Measurements from ENCODE around the gene TRIM56. TPM values are rescaled to one million over a fixed set of nuclear protein-coding genes. Genes with fewer than 3 reads are reported as not detected.

Gene TRIM56
- total and polyA plus RNA-seq, 2 of the 13 experiments (the other 11 are each of a cell fraction or from before 2014, with no cell fraction given), result 3.2 to 7.1 TPM

GRCh38 chr7:101122933-101123702 is 37.8 kb downstream of the TRIM56 start (continued):
- no peak for TF ChIP-seq ZNF549 (CRISPR knock-in tag; IDR thresholded peaks at IDR 0.05)
- TF ChIP-seq, protein P1, sequence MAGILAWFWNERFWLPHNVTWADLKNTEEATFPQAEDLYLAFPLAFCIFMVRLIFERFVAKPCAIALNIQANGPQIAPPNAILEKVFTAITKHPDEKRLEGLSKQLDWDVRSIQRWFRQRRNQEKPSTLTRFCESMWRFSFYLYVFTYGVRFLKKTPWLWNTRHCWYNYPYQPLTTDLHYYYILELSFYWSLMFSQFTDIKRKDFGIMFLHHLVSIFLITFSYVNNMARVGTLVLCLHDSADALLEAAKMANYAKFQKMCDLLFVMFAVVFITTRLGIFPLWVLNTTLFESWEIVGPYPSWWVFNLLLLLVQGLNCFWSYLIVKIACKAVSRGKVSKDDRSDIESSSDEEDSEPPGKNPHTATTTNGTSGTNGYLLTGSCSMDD (CRISPR knock-in tag; IDR thresholded peaks at IDR 0.05), result no peak
- TF ChIP-seq BRD4 (CRISPR knock-in tag; IDR thresholded peaks at IDR 0.05), result 0 out of 2 replicates have a peak, but pooled peaks have one; percentile 31
- no peak for TF ChIP-seq CENPBD1 (CRISPR knock-in tag; IDR thresholded peaks at IDR 0.05; ENCODE audit: borderline replicate concordance, low read depth)
- no peak for TF ChIP-seq HMGXB3 (CRISPR knock-in tag; IDR thresholded peaks at IDR 0.05; ENCODE audit: borderline replicate concordance)
- TF ChIP-seq ZNF281 (CRISPR knock-in tag; IDR thresholded peaks at IDR 0.05; ENCODE audit: borderline replicate concordance), result no peak; the same call in 1 of the 2 replicates
- no peak for TF ChIP-seq ZNF543 (CRISPR knock-in tag; IDR thresholded peaks at IDR 0.05)
- no peak for TF ChIP-seq DNMT1 (CRISPR knock-in tag; IDR thresholded peaks at IDR 0.05)
- no peak; the same call in 1 of the 2 replicates for TF ChIP-seq ZNF619 (CRISPR knock-in tag; IDR thresholded peaks at IDR 0.05)
- TF ChIP-seq MED8 (CRISPR knock-in tag; IDR thresholded peaks at IDR 0.05; ENCODE audit: insufficient replicate concordance), result no peak
- no peak for TF ChIP-seq SNRNP70 (IDR thresholded peaks at IDR 0.05; ENCODE audit: low read depth, low read length)
- TF ChIP-seq ZBTB10 (CRISPR knock-in tag; IDR thresholded peaks at IDR 0.05; ENCODE audit: borderline replicate concordance), result no peak
- TF ChIP-seq TCF7L2 (IDR thresholded peaks at IDR 0.05; ENCODE audit: low read depth, low read length), result no peak
- TF ChIP-seq ZNF33A (CRISPR knock-in tag; IDR thresholded peaks at IDR 0.05; ENCODE audit: borderline replicate concordance), result no peak
- TF ChIP-seq KDM5A (IDR thresholded peaks at IDR 0.05; ENCODE audit: borderline replicate concordance, low read length), result no peak
- peak; percentile 40 for TF ChIP-seq XRCC5 (optimal IDR thresholded peaks at IDR 0.05; ENCODE audit: low read length)
- no peak for TF ChIP-seq DMAP1 (CRISPR knock-in tag; IDR thresholded peaks at IDR 0.05)
- 0 out of 2 replicates have a peak, but pooled peaks have one; percentile 20 for TF ChIP-seq MIER3 (CRISPR knock-in tag; IDR thresholded peaks at IDR 0.05; ENCODE audit: borderline replicate concordance)
